Measurements from ENCODE around the gene CHPT1.

Gene CHPT1

GRCh38 chr12:101686176-101686575 is 11.3 kb upstream of the CHPT1 start:
- DNase-seq, result no peak

- no peak for DNase-seq
Measured at GRCh38 chr12:101690544-101691098, 6.8 kb upstream of the CHPT1 start.

- DNase-seq, result no peak
Measured at GRCh38 chr12:101691503-101692096, 5.8 kb upstream of the CHPT1 start.

- DNase-seq, result no peak
Measured at GRCh38 chr12:101694297-101694848, 3.1 kb upstream of the CHPT1 start.

GRCh38 chr12:101694986-101695385 is 2.5 kb upstream of the CHPT1 start:
- no peak for DNase-seq

GRCh38 chr12:101695706-101696105 is 1.7 kb upstream of the CHPT1 start:
- no peak for DNase-seq

DNA sequence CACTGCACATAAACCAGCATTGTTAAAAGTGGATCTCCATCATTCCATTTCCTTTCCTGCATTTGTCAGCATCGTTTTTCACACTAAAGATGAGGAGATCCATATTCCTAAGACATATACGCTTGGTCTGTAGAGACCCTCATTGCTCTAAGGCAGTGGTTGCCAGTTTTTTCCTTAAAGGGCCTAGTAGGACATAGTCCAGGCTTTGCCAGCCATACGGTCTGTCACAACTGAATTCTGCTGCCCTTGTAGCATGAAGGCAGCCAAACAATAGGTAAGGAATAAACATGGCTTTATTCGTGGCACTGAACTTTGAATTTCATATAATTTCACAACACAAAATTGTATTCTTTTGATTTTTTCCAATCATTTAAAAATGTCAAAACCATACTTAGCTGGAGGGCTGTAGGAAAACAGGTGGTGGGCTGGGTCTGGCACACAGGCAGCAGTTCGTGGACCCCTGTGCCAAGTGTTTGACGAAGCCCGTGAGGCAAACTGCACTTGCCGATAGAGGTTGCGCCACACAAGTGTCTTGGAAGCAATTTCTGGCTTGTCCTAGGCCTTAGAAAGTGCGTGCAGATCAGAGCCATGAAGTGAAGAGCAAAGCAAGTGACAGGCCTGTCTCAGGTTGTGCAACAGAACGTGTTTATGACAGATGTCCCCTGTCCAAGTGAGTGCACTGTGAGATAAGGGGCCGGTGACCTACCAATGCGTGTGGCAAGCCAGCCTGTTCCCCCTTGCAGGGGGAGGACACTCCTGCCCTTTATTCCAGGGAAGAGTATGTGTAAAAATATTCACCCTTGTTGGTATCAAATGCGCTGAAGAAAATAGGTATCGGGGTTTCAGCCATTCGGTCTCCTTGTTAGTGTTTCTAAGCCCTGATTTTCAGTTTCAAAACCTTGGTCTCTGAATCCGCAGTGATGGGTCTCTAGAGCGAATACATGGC is 916 bp upstream of the CHPT1 start:
- DNase-seq, result peak; percentile 8

DNA sequence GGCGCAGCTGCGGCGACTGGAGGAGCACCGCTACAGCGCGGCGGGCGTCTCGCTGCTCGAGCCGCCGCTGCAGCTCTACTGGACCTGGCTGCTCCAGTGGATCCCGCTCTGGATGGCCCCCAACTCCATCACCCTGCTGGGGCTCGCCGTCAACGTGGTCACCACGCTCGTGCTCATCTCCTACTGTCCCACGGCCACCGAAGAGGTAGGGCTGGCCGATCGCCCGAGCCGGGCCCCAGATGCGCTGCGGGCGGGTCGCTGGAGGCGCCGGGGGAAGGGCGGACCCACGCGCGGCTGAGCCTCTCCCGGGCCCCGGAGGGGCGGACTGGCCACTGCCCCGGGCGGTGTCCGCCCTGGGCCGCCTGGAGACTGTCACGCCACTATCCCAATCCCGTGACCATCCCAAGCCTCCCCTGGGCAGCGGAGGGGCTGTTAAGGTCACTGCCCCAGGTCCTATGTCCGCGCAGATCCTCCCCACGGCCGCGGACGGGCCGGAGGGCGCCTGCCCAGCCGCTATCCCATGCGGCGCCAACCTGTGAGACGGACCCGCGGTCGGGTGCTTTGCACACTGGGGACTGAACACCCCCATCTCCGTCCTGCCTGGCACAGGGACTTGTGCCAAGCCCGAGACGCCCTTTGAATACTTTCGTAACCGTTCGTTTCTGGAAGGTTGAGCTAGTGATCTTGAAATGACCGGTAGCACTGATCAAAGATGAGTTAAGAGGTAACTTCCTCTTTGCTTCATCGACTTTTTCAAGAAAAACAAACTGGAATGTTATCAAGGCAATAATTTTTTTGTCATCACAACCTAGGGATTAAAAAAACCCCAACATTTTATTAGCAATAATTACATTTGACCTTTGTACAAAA is 725 bp downstream of the CHPT1 start:
- DNase-seq, result no peak

- DNase-seq, result no peak
Measured at GRCh38 chr12:101698800-101699347, 1.4 kb downstream of the CHPT1 start.

- DNase-seq, result no peak
Measured at GRCh38 chr12:101700299-101700820, 2.9 kb downstream of the CHPT1 start.

GRCh38 chr12:101703487-101703886 is 6.0 kb downstream of the CHPT1 start:
- no peak for DNase-seq

GRCh38 chr12:101706403-101706802 is 9.0 kb downstream of the CHPT1 start:
- no peak for DNase-seq

- no peak for DNase-seq
Measured at GRCh38 chr12:101707131-101707782, 9.8 kb downstream of the CHPT1 start.

DNA sequence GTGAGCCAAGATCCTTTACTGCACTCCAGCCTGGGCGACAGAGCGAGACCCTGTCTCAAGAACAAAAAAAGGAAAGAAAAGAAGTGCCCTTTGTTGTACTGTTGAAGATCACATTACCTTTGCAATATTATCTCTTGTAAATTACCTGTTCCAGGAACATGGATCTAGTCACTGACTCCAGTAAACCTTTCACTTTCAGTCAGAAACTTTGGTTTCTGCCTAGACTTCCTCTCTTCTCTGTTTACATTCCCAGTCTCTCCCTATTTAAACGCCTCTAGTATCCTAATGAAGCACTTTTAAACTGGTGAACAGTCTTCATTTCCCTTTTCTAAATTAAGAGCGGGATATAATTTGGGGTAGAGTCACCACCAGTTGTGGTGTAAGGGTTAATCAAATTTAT is 12.8 kb downstream of the CHPT1 start:
- no peak for DNase-seq

DNA sequence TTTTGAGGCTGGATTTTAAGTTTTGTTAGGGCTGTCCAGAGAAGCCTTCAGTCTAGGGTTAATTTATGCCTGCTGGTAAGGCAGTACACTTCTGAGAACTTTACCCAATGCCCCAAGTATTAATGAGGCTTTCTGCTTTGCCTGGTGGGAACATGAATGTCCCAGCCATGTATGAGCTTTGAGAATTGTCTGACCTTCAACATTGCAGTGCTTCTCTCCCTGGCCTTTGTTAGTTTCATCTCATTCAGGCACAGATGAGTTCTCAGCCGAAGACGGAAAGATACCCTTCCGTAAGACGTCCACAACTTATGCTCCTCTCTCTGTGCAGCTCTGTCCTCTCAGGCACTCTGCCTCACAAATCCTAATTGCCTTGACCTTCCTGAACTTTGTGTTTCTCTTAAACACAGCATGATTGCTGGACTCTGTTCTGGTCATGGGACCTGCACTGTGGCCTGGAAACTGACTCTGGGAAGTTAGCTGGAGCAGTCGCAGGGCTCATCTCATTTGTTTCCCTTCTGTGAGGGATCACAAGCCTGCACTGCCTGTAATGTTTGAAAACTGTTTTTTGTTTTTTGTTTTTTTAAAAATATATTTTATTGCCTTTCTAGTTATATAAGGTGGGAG is 15.7 kb downstream of the CHPT1 start:
- DNase-seq, result no peak

DNA sequence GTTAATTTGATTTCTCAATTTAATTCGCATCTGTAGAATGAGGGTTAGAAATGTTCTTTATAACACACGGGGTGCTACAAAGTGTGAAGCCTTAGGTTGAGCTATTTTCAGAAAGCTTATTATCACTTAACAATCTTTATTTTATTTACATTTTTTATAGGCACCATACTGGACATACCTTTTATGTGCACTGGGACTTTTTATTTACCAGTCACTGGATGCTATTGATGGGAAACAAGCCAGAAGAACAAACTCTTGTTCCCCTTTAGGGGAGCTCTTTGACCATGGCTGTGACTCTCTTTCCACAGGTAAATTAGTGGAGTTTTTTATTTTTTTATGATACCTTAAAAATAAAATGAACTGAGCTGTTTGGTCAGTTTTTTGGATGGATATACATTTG is 16.5 kb downstream of the CHPT1 start:
- no peak for DNase-seq

GRCh38 chr12:101714877-101715444 is 17.5 kb downstream of the CHPT1 start:
- no peak for DNase-seq

DNA sequence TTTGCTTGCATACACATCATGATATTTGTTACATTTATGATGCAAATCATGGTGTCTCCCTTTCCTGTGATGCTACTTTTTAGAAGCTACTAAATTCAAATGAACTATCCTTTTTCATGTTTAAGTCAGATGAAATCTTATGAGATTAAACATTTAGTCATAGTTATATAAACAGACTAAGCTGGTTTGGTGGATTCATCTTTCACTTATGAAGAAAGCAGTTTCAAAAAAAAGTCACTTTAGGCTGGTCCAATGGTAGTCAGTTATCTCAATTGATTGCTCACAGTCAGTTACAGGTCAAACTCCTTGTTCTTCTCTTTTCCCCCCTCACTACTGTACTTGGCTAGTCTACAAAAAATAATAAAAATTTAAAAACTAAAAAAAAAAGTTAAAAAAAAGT is 22.1 kb downstream of the CHPT1 start:
- no peak for DNase-seq

DNA sequence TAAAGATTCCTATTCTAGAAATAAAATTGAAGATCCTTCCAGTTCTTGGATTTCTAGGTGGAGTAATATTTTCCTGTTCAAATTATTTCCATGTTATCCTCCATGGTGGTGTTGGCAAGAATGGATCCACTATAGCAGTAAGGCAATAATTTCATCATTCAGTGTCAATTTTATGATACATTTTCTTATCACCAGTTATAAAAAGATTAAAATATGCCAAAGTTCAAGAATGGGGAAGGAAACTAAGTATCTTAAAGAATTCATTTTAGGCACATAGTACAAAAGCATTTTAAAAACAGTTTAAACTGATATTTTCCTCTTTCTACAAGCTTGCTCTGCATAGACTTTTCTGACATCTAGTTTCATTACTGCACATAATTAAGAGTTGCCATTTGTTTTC is 22.7 kb downstream of the CHPT1 start:
- DNase-seq, result no peak

GRCh38 chr12:101722392-101722791 is 25.0 kb downstream of the CHPT1 start:
- DNase-seq, result no peak

DNA sequence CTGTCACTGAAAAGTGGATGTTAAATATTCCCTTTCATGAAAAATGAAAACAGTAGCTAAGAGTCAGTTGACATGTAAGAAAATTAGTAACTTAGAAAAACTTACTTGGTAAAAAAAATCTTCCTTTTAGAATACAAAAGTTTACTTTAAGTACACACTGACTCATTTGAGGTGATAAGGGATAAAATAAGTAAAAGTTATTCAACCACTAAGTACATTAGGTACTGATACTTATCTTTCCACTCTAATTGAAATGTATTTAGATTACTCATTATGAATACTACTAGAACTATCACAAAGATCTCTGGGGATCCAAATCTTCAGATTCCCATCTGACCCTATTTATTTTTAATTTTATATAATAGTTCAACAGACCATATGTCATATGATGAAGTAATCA is 29.7 kb downstream of the CHPT1 start:
- no peak for DNase-seq
